GM18951 (cell line): ENCODE data around the gene CST7.
"Not testable (repeated sequence)": the region's sequence is repeated elsewhere in the genome, so short reads cannot be mapped to it uniquely, and the experiment has no call there.

Experiments used
- POLR2A ChIP-seq: IDR thresholded peaks from 4 replicates; pipeline ENCODE4 v1.6.1; 2011; ENCODE audit warnings: mild to moderate bottlenecking; ENCODE audit not compliant: insufficient read length, insufficient read depth; ENCODE audit errors: extremely low read depth
- in situ Hi-C: fragments of 300-500 bp; cut with MboI; formaldehyde crosslinking; loops from one replicate; pipeline ENCODE4 v1.12.0; 2022; ENCODE audit warnings: low sequenced_read_pairs, mixed read lengths, inconsistent platforms; ENCODE audit not compliant: unreplicated experiment

CST7 gene

GRCh38 chr20:24916412-24916811, 32.7 kb upstream of the CST7 start:
- in situ Hi-C loops, result loop anchor here (10.0 kb wide), 2 partner anchors 82 to 122 kb away; no protein-coding TSS in a partner anchor
- TF ChIP-seq POLR2A, result no peak

- TF ChIP-seq POLR2A, result no peak
- in situ Hi-C loops, result loop anchor here (10.0 kb wide), 2 partner anchors 82 to 122 kb away; no protein-coding TSS in a partner anchor
Measured at GRCh38 chr20:24917056-24917455, 32.0 kb upstream of the CST7 start.

GRCh38 chr20:24917797-24918578, 31.1 kb upstream of the CST7 start:
- TF ChIP-seq POLR2A, result no peak
- in situ Hi-C loops, result loop anchor here (10.0 kb wide), 2 partner anchors 83 to 123 kb away; no protein-coding TSS in a partner anchor

- in situ Hi-C loops, result loop anchor here (10.0 kb wide), 2 partner anchors 84 to 124 kb away; no protein-coding TSS in a partner anchor
- no peak for TF ChIP-seq POLR2A
Measured at GRCh38 chr20:24918579-24919566, 30.2 kb upstream of the CST7 start.

GRCh38 chr20:24919665-24920064, 29.4 kb upstream of the CST7 start:
- in situ Hi-C loops, result loop anchor here (10.0 kb wide), 2 partner anchors 85 to 125 kb away; no protein-coding TSS in a partner anchor

- in situ Hi-C loops, result not testable (repeated sequence)
Measured at GRCh38 chr20:24920706-24921105, 28.4 kb upstream of the CST7 start.

GRCh38 chr20:24929259-24929658, 19.8 kb upstream of the CST7 start:
- in situ Hi-C loops, result not testable (repeated sequence)

- in situ Hi-C loops, result not testable (repeated sequence)
Measured at GRCh38 chr20:24929867-24930723, 19.0 kb upstream of the CST7 start.

- in situ Hi-C loops, result not testable (repeated sequence)
Measured at GRCh38 chr20:24930724-24931688, 18.1 kb upstream of the CST7 start.

GRCh38 chr20:24931893-24932292, 17.2 kb upstream of the CST7 start:
- in situ Hi-C loops, result not testable (repeated sequence)

- TF ChIP-seq POLR2A, result no peak
Measured at GRCh38 chr20:24933266-24933908, 15.7 kb upstream of the CST7 start.

More at GRCh38 chr20:24933266-24933908, 15.7 kb upstream of the CST7 start:
- in situ Hi-C loops, result no loop called here
